HL-60 (cell line): ENCODE data around the gene RSPO4.

Experiments used
- REST ChIP-seq: IDR thresholded peaks from 2 replicates; pipeline ENCODE4 v1.6.1; 2012; ENCODE audit warnings: low read depth; ENCODE audit not compliant: insufficient replicate concordance
- TF ChIP-seq, protein P1 (sequence below): IDR thresholded peaks from one replicate; pipeline ENCODE4 v1.5.1; 2011; ENCODE audit warnings: low read length, control low read depth, inconsistent platforms; ENCODE audit not compliant: insufficient read depth

DNA sequence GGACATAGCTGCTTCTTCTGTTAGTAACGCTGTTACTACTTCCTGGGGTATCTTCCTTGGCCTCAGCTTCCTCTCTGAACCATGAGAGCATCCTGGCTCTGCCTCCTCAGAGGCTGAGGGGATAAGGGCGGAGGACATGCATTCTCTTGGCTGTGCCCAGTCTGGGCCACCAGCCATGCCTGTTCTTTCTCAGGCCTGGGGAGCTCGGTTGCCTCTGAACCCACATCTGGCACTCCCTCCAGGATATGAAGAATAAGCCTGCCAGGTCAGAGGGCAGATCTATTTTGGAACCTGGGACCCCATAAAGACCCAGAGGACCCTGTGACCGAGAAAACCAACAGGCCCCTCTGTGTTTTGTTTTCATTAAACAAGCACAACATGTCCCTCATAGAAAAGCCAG, 79.3 kb downstream of the RSPO4 start:
- no peak for TF ChIP-seq REST
- TF ChIP-seq, protein P1, sequence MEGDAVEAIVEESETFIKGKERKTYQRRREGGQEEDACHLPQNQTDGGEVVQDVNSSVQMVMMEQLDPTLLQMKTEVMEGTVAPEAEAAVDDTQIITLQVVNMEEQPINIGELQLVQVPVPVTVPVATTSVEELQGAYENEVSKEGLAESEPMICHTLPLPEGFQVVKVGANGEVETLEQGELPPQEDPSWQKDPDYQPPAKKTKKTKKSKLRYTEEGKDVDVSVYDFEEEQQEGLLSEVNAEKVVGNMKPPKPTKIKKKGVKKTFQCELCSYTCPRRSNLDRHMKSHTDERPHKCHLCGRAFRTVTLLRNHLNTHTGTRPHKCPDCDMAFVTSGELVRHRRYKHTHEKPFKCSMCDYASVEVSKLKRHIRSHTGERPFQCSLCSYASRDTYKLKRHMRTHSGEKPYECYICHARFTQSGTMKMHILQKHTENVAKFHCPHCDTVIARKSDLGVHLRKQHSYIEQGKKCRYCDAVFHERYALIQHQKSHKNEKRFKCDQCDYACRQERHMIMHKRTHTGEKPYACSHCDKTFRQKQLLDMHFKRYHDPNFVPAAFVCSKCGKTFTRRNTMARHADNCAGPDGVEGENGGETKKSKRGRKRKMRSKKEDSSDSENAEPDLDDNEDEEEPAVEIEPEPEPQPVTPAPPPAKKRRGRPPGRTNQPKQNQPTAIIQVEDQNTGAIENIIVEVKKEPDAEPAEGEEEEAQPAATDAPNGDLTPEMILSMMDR = no peak
